Measurements from ENCODE around the gene SNRNP200. TPM values are rescaled to one million over a fixed set of nuclear protein-coding genes. Genes with fewer than 3 reads are reported as not detected.
"Not testable (repeated sequence)": the region's sequence is repeated elsewhere in the genome, so short reads cannot be mapped to it uniquely, and the experiment has no call there.

The SNRNP200 gene
- polyA plus RNA-seq, 1 donor = 91.7 TPM

DNA sequence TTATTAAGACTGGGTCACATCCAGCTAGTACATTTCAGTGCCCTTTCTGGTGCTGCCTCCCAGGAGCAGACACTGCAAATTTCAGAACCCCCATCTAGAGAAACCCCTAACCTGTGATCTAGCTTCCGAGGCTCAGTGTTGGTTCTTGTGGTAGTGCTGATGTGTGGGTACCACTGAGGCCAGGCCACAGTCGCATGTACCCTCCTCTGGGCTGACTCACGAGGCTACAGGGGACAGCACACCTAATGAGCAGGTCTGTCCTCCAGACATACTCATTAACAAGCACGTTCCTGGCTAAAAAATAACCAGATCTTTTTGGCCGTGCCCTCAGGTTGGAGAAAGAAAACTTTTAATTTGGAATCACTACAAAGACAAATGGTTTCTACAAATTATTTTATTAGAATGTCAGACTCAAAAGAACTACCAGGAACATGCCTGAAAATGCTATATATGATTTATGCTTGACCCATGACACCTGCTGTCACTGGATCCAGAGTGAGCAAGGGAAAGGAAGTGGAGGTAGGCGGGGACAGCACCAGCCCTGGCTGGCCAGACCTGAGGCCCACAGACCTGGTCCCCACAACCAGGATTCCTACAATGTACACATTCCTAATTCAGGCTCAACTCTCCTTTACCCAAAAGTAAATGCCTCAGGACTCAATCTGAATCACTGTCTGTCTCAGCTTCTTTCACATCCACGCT lies 30.8 kb downstream of the SNRNP200 start:
- DNase-seq (ENCODE audit: low read depth) = no peak

DNA sequence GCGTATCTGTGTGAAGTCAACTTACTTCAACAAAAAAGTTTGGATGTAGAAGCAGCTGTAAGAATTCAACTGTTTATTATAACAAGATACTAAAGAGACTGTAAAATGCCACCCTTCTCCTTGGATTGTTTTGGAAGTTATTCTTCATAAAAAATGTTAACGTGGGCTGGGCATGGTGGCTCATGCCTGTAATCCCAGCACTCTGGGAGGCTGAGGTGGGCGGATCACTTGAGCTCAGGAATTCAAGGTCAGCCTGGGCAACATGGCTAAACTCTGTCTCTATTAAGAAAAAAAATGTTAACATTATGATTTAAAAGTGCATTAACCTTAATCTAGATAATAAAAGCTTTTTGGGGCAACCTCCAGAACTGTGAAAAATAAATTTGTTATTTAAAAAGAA lies 31.6 kb downstream of the SNRNP200 start:
- no peak for DNase-seq (ENCODE audit: low read depth)

DNA sequence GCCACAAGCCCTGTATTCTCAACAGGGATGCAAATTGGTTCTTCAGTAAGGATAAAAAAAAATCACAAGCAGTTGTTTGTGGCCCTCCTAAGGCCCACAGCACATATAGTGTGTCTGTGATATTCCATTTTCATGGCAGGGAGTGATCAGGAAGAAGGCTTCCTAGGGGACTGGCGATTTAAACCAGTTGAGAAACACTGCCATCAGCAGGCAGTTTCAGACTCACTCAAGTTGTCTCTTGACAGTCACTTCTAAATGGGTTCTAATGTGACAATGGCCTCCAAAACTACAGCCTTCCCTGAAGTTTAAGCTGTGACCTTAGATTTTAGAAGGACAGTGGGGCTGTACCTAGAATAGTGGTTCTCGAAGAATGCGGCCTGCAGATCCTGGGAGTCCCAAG lies 33.4 kb downstream of the SNRNP200 start:
- DNase-seq (ENCODE audit: low read depth) = no peak

DNA sequence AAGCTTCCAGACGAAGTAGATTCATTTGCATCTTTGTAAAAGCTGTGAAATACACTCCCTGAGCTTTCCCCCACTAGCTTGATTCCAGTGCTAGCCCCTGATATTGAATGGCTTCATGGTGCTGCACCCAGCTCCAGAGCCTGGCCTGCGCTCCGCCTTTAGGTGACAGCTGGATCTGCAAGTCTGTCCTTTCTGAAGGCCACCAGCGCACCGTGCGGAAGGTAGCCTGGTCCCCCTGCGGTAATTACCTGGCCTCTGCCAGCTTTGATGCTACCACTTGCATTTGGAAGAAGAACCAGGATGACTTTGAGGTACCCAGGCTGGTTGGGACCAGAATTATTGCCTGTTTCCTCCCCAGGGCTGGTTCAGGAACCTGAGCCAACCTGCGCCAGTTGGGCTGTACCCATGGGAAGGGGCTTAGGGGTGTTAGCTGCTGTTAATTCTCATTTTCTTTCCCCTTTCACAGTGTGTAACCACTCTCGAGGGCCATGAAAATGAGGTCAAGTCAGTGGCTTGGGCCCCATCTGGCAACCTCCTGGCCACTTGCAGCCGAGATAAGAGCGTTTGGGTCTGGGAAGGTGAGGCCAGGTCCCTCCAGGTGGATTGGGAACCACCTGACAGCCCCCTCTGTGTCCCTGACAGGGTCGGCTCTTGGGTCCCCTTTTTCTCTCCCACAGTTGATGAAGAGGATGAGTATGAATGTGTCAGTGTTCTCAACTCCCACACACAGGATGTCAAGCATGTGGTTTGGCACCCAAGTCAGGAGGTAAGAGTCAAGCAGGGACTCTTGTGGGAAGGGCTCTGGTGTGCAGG lies 38.0 kb downstream of the SNRNP200 start:
- no peak for DNase-seq (ENCODE audit: low read depth)

DNA sequence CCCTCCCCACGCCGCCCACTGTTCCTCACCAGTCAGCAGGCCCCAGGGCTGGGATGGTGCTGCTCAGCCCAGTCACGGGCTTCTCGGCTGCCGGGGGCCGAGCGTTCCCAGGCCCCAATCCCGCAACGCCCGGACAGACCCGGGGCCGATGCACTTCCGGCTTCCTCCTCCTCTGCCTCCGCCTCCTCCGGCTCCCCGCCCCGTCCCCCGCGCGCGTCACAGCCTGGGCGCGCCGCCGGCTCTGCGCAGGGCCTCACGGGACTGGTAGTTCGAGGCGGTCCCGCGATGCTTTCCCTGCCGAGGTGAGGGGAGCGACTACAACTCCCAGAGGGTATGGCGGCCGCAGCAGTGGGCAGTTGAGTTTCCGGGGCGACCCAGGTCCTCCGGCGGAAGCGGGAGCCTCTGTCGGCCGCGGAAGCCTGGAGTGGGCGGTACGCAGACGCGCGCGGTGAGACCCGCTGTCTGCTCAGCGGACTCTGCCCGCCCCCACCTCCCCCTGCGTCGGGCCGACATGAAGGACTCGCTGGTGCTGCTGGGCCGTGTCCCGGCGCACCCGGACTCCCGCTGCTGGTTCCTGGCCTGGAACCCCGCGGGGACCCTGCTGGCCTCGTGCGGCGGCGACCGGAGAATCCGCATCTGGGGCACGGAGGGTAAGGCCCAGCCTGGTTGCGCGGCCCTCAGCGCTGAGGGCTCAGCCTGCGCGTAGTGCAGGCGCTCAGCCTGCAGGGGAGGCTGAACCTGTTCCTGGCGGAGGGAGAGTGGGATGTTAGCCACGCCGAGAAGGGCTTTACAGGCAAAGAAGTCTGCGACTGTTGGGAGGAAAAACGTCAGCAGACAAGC lies 39.3 kb downstream of the SNRNP200 start, which contains the start of the genes CIAO1 and TMEM127:
Gene CIAO1 (plus strand): TSS at position 386 of the 840 bp plus-strand sequence. CDS start 126 bp downstream, at position 512.
Gene TMEM127 (minus strand): TSS at position 158 of the 840 bp plus-strand sequence. CDS start 616 bp downstream, outside the sequence.
- DNase-seq (ENCODE audit: low read depth) = peak; percentile 90

DNA sequence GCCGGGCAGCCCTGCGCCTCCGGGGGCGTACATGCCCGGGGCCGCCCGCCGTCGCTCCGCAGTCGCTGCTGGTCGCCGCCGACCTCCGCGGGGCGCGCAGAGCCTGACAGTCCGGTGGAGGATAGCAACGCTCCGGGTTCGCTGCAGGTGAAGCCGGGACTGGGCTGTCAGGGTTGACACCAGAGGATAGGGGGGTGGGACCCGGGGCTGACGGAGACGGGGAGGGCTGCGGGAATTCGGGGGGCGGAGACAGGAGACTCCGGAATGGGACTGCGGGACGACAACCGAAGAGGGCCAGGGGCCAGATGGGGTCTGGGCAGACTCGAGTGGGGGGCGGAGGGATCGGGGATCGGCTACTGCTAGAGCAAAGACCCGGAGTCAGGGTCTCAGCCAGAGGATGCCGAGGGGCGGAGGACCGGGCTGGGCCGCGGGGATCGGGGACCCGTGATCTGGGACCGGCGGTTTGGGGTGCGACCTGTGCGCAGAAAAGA lies 40.0 kb downstream of the SNRNP200 start:
- DNase-seq (ENCODE audit: low read depth) = no peak

DNA sequence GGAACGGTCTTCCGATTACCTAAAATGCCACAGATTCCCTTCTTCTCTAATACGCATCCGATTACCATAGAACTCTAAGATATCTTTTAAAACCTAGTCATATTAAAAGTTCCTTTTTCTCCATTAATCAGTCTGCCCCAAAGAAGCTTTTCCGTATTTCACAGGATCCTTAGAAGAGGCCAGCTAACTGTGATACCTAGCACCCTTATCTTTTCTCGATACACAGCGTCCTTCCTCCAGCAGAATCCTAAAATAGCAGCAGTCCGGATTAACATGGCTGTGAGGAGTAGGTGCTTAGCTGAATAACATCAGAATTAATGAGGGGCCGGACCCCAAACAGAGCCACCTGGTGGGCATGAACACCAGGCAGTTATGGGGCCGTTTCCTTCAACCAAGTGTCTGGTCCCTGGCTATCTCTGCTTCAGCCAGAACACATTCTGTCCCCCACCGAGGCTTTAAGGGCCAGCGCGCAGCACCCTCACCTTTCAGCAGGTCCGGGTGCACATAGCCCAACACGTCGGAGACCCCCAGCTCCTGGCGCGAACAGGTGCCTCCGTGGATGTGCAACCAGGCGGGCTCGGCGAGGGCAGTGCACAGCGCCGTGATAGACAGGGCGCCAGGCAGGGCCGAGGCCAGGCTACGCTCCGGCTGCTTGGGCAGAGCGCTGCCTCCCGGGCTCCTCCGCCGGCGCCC lies 40.5 kb downstream of the SNRNP200 start:
- DNase-seq (ENCODE audit: low read depth) = no peak

DNA sequence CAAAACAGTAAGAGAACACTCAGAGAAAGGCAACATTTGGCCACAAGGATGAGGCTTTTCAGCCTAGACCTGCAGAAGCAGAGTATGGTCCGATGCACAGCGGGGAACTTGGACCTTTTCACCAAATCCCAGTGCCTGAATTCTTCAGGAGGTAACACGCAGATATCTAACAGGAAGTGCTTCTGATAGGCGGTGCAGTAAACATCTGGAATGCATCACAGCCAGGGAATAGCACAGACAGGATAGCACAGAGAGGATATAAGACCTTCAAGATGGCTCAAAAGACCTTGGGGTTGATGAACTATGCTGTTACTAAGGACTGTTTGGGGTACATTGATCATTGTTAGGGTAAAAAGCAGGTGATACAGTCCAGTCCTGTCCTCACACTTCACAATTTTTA lies 41.3 kb downstream of the SNRNP200 start:
- DNase-seq (ENCODE audit: low read depth) = no peak

DNA sequence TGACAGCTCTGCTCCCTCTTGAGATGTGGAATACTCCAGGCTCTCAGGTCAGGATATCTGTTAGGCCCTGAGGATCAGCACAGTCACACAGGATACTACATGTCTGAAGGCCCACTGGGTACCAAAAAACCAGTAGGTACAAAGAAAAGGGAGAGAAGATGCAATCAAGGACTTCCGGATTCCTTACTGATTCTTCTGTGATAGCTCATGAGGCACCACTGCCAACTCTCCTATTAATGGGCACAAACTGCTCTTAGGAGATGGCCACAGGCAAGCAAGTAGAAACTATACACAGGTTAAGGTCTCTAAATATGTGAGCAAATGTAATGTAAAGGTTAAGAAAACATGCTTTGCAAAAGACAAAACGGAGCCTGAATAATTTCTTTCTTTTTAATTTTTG lies 43.0 kb downstream of the SNRNP200 start:
- no peak for DNase-seq (ENCODE audit: low read depth)

DNA sequence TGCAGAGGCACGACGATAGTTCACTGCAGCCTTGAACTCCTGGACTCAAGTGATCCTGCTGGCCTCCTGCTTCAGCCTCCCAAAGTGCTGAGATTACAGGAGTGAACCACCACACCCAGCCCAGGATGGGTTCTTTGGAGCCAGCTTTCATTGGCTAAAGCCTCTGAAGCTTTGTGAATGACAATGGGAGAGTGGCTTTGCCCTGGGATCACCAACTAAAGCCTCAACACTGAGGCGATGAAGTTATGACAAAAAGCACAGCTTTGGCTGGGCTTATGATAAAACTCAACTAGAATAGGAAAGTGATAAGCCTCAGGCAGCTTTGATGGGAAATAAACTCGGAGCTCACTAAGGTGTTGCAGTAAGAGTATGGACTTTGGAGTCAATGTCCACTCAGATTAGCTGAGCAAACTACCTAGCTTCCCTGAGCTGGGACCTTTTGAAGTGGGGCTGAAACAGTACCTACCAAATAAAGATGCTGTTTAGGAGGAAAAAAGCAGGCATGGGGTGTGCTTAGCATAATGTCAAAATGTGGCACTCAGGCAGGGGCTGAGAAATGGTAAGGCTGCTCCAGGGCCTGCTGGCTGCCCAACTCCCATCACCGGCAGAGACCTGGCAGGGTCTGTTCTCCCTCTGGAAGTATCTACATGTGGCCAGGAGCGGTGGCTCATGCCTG lies 43.9 kb downstream of the SNRNP200 start:
- DNase-seq (ENCODE audit: low read depth) = no peak

DNA sequence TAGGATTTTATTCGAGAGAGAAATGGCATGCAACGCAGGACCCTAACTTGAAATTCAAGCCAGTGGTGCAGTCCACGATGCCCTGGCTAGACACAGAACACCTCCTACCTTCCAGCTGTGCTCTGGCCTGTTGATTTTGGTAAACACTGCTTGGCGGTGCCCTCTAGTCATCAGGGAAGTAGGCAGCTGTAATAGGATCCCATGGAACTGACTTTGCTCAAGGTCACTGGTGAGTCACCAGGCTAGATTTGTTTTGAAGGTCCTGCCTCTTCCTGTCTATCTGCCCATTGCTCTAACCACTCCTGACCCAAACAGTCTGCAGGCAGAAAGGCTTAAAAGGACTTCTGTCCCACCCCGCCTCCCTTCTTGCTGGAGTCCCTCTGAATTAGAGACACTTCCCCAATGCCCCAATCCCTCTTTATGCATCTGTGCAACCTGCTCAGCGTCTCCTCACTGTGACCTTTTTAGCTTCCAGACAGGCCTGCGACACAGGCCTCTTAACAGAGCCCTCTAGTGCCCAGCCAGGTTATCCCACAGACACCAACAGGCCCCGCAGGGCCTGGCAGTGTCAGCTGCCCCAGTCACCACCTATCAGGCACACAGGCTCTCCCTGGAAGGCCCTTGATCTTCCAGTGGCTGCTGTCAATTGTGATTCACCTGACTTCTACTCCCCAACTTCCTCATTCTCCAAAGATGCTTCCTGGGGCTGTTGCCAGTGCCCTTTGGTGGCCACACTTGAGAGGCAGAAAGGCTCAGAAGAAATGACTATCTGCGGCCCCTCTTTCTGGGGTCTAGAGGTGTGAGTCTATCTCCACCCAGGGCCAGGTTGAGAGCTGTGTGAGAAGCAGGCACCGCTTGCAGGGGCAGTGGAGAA lies 44.7 kb downstream of the SNRNP200 start:
- DNase-seq (ENCODE audit: low read depth) = no peak

DNA sequence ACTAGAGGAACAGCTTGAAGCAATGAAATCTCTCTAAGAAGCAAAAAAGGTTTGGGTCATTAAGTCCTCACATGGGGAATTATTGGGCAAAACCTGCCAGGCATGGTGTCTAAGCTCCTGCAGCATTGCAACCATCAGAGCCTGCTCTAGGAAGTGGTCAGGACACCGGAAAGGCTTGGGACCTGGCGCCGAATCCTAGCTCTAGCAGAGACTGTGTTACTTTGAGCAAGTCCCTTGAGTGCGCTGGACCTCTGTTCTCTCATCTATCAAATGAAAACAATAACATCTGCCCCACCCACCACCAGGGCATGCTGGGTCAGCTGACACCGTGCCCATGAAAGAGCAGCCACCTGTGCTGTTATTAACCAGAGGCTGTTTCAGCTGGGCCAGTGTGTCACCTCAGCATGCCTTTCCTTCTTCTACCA lies 45.8 kb downstream of the SNRNP200 start:
- DNase-seq (ENCODE audit: low read depth) = no peak

DNA sequence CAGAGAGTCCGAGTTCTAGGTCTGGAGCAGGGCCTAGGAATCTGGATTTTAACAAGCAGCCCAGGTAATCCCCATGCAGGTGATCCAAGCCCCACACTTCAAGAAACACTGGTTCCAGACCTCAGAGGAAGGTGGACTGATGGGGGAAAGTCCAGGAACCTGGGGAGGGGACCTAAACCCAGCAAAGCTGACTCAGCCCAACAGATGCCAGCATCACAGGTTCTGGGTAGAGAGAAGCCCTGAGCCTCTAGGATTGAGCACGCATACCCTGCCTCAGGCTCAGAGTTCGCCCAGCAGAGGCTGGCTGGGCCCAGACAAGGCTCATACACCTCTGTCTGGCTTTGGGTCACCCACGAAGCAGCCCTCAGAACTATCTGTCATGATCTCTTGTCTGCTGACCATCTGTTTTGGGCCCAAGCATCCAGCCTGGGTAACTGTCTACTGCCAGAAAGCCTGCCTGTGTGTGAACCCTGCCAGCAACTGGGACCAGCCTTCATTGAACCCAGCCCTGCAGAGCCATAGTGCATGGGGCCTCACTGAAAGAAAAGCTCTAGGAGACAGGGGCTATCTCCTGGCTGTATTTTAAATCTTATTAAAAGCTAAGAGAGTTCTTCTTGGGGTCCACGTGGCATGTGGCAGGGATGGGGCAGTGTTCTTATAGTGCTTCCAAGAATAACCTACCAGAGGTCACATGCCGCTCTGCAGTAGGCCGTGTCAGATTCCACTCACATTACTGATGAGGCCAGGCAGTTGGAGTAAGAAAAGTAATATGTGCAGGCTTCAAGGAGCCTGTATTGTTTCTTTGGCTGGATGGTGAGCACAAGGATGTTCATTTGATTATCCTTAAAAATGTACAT lies 47.0 kb downstream of the SNRNP200 start:
- DNase-seq (ENCODE audit: low read depth) = no peak

DNA sequence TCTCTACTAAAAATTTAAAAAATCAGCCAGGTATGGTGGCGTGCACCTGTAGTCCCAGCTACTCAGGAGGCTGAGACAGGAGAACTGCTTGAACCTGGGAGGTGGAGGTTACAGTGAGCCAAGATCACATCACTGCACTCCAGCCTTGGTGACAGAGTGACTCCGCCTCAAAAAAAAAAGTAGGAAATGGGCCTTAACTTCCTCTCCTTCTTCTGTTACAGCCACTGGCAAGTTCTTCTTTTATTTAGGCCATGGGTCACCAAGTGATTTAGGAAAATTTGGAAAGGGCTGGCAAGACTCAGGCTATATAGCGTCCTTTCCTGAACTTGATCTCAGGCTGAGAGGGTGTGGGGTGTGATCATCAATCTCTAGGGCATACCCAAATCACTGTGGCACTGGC lies 47.6 kb downstream of the SNRNP200 start:
- not testable (repeated sequence) for DNase-seq (ENCODE audit: low read depth)

DNA sequence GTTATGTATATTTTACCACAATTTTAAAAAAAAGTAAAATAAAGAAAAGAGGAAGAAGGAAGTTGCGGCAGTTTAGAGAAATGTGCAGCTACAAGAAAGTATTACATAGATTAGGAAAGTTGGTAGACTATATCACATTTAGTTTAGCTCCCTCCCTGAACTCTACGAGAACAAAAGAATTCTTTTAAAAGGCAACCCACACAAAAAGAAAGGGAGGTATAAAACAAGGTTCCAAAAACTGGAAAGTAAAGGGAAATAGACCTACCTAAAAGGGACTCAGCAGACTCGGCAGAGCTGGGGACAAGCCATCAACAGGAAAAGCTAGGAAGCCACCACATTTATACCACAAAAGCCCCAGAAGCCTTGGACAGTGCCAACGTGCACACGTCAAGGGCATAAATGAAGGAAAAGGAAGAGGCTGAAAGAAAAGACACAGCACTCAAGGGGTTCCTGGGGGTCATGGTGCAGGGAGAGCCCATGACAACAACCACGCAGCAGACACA lies 48.7 kb downstream of the SNRNP200 start:
- no peak for DNase-seq (ENCODE audit: low read depth)

DNA sequence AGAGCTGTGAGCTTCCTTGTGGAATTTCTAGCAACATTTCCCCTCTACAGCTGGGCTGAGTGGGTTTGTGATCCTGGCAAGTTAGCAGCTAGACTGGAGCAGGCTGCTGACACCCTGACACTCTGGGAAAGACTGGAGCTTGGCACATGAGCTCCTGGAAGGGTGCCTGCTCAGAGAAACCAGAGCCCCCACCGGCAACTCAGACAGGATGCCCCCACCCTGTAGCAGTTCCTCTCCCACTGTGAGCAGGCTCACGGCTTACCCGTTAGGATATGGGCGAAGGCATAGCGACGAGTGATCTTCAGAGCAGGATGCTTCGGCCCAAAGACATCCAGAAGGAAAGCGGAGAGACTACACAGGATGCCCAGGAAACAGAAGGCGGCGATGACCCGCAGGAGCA lies 50.8 kb downstream of the SNRNP200 start:
- no peak for DNase-seq (ENCODE audit: low read depth)

DNA sequence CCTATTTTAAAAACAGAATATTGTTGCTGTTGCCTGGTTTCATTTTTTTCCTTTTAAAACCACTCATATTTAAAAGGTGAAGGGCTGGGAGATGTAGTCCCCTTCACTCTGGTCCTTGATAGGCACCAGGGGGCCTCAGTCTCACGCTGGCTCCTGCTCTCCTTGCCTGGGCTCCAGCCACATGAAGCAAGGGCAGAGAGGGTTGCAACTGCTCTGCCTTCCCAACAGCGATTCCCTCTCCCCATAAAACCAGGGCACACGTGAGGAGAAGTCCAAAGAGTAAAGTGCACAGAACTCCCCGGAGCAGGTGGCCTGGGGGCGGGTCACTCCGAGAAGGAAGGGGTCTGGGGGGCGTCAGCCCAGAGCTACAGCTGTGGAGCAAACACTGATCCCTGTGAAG lies 52.3 kb downstream of the SNRNP200 start:
- no peak for DNase-seq (ENCODE audit: low read depth)

DNA sequence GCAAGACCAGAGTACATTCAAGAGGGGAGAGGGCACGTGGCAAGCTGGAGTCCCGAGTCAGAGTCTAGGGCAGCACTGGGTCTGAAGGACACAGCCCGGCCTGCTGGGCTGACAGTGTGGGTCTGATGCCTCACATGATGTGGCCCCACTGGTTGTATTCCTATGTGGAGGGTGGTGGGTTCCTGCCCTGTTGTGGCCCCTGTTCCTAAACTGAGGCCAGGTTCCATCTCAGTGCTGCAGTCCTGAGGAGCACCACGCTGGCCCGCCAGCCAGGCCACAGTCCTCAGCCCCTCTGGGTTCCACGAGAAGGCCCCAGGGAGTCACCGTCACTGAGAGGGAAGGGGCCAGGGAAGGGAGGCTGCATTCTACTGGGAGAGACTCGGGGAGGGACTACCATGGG lies 52.8 kb downstream of the SNRNP200 start:
- DNase-seq (ENCODE audit: low read depth) = no peak

All from forelimb muscle (tissue), 1 donor.